ENCODE data around the gene OLIG2.
A peak's percentile ranks its signal among the peaks of the same experiment; 100 is the strongest.

The OLIG2 gene

GRCh38 chr21:32981096-32981495 lies 44.6 kb upstream of the OLIG2 start:
- H3K4me3 ChIP-seq (ENCODE audit: low read length) = no peak overlapping the region
- H3K4ac ChIP-seq (ENCODE audit: low read depth, low read length) = no peak overlapping the region
- no peak overlapping the region for H4K5ac ChIP-seq (ENCODE audit: low read length)
- DNase-seq = no peak
- no peak overlapping the region for H3K23ac ChIP-seq (ENCODE audit: low read length)
- no peak overlapping the region for H2BK5ac ChIP-seq (ENCODE audit: low read length)
- no peak overlapping the region for H3K4me2 ChIP-seq (ENCODE audit: low read length)
- H3K27ac ChIP-seq (ENCODE audit: low read depth, low read length) = no peak overlapping the region
- H3K36me3 ChIP-seq (ENCODE audit: control insufficient read depth, insufficient read depth, low read length) = no peaks in the 10 kb centered on the region
- no peak overlapping the region for H3K56ac ChIP-seq (ENCODE audit: low read length)
- H2BK120ac ChIP-seq (ENCODE audit: low read depth, low read length) = no peak overlapping the region
- H3K4me1 ChIP-seq (ENCODE audit: control insufficient read depth, low read depth, low read length) = no peaks in the 10 kb centered on the region
- no peaks in the 10 kb centered on the region for H3K27me3 ChIP-seq (ENCODE audit: insufficient read depth, low read length, poor library complexity)
- H4K8ac ChIP-seq (ENCODE audit: low read depth, low read length) = no peak overlapping the region
- no peaks in the 10 kb centered on the region for H3K79me1 ChIP-seq (ENCODE audit: low read length)
- no peak overlapping the region for H3K18ac ChIP-seq (ENCODE audit: low read length)
- no peak overlapping the region for H2BK15ac ChIP-seq (replicated peaks; ENCODE audit: low read depth)
- H3K9ac ChIP-seq (ENCODE audit: low read length) = no peak overlapping the region
- no peak overlapping the region for H2AK5ac ChIP-seq (ENCODE audit: low read length)
- WGBS (ENCODE audit: extremely low coverage, insufficient coverage, low lambda C conversion rate) = no CpG with 5 or more reads among the region's 7 CpGs
- H3K79me2 ChIP-seq (ENCODE audit: control insufficient read depth, insufficient read depth, low read length) = no peaks in the 10 kb centered on the region

- Histone ChIP-seq H3K27ac (ENCODE audit: low read depth, low read length) (no peak overlapping the region), H3K79me2 (ENCODE audit: control insufficient read depth, insufficient read depth, low read length) (no peaks in the 10 kb centered on the region), H3K56ac (ENCODE audit: low read length) (no peak overlapping the region), H3K4me1 (ENCODE audit: control insufficient read depth, low read depth, low read length) (no peaks in the 10 kb centered on the region), H3K9ac (ENCODE audit: low read length) (no peak overlapping the region), H3K4ac (ENCODE audit: low read depth, low read length) (no peak overlapping the region), H3K27me3 (ENCODE audit: insufficient read depth, low read length, poor library complexity) (no peaks in the 10 kb centered on the region), H4K5ac (ENCODE audit: low read length) (no peak overlapping the region), H2BK5ac (ENCODE audit: low read length) (no peak overlapping the region), H2AK5ac (ENCODE audit: low read length) (no peak overlapping the region), H3K18ac (ENCODE audit: low read length) (no peak overlapping the region), H2BK120ac (ENCODE audit: low read depth, low read length) (no peak overlapping the region), H3K36me3 (ENCODE audit: control insufficient read depth, insufficient read depth, low read length) (no peaks in the 10 kb centered on the region), H2BK15ac (replicated peaks; ENCODE audit: low read depth) (no peak overlapping the region), H3K23ac (ENCODE audit: low read length) (no peak overlapping the region), H3K79me1 (ENCODE audit: low read length) (no peaks in the 10 kb centered on the region), H4K8ac (ENCODE audit: low read depth, low read length) (no peak overlapping the region), H3K4me2 (ENCODE audit: low read length) (no peak overlapping the region), H3K4me3 (ENCODE audit: low read length) (no peak overlapping the region)
- no peak for DNase-seq
- WGBS (ENCODE audit: extremely low coverage, insufficient coverage, low lambda C conversion rate) = no CpG with 5 or more reads among the region's 6 CpGs
These were observed 35.1 kb upstream of the OLIG2 start for GRCh38 chr21:32990666-32991065.

DNA sequence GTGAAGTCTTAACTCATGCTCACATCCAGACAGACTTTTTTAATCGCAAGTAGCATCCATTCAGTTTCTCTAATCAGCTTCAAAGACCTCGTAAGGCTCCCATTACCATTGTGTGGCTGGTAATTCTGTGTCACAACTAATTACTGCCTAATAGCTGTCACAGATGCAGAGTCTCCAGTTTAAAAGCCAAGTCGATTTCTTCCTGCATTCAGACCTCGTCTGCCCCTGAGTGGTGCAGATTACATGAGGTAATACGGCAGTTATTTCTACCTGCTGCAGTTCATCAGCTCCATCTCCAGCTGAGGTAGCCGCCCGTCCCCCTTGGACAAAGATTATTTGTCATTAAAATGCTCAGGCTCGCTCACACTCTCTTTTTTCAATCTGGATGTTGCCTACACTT lies 34.4 kb upstream of the OLIG2 start:
- Histone ChIP-seq H3K56ac (ENCODE audit: low read length) (no peak overlapping the region), H3K18ac (ENCODE audit: low read length) (no peak overlapping the region), H3K27ac (ENCODE audit: low read depth, low read length) (no peak overlapping the region), H4K8ac (ENCODE audit: low read depth, low read length) (no peak overlapping the region), H2BK120ac (ENCODE audit: low read depth, low read length) (no peak overlapping the region), H3K9ac (ENCODE audit: low read length) (no peak overlapping the region), H3K4ac (ENCODE audit: low read depth, low read length) (no peak overlapping the region), H3K4me2 (ENCODE audit: low read length) (no peak overlapping the region), H2AK5ac (ENCODE audit: low read length) (no peak overlapping the region), H3K4me1 (ENCODE audit: control insufficient read depth, low read depth, low read length) (no peaks in the 10 kb centered on the region), H2BK15ac (replicated peaks; ENCODE audit: low read depth) (no peak overlapping the region), H2BK5ac (ENCODE audit: low read length) (no peak overlapping the region), H4K5ac (ENCODE audit: low read length) (no peak overlapping the region), H3K23ac (ENCODE audit: low read length) (no peak overlapping the region), H3K79me2 (ENCODE audit: control insufficient read depth, insufficient read depth, low read length) (no peaks in the 10 kb centered on the region), H3K79me1 (ENCODE audit: low read length) (no peaks in the 10 kb centered on the region), H3K4me3 (ENCODE audit: low read length) (no peak overlapping the region), H3K36me3 (ENCODE audit: control insufficient read depth, insufficient read depth, low read length) (no peaks in the 10 kb centered on the region), H3K27me3 (ENCODE audit: insufficient read depth, low read length, poor library complexity) (no peaks in the 10 kb centered on the region)
- no CpG with 5 or more reads among the region's 8 CpGs for WGBS (ENCODE audit: extremely low coverage, insufficient coverage, low lambda C conversion rate)
- no peak for DNase-seq

- no peak overlapping the region for H3K4me2 ChIP-seq (ENCODE audit: low read length)
- DNase-seq = no peak
- no peak overlapping the region for H2BK15ac ChIP-seq (replicated peaks; ENCODE audit: low read depth)
- H3K9ac ChIP-seq (ENCODE audit: low read length) = no peak overlapping the region
- no peak overlapping the region for H3K23ac ChIP-seq (ENCODE audit: low read length)
- H3K27me3 ChIP-seq (ENCODE audit: insufficient read depth, low read length, poor library complexity) = no peaks in the 10 kb centered on the region
- no peak overlapping the region for H4K8ac ChIP-seq (ENCODE audit: low read depth, low read length)
- WGBS (ENCODE audit: extremely low coverage, insufficient coverage, low lambda C conversion rate) = no CpG with 5 or more reads among the region's 3 CpGs
- H2BK5ac ChIP-seq (ENCODE audit: low read length) = no peak overlapping the region
- H3K27ac ChIP-seq (ENCODE audit: low read depth, low read length) = no peak overlapping the region
- H3K4me3 ChIP-seq (ENCODE audit: low read length) = no peak overlapping the region
- no peak overlapping the region for H4K5ac ChIP-seq (ENCODE audit: low read length)
- H3K36me3 ChIP-seq (ENCODE audit: control insufficient read depth, insufficient read depth, low read length) = no peaks in the 10 kb centered on the region
- no peak overlapping the region for H2AK5ac ChIP-seq (ENCODE audit: low read length)
- no peak overlapping the region for H3K4ac ChIP-seq (ENCODE audit: low read depth, low read length)
- no peaks in the 10 kb centered on the region for H3K4me1 ChIP-seq (ENCODE audit: control insufficient read depth, low read depth, low read length)
- no peaks in the 10 kb centered on the region for H3K79me2 ChIP-seq (ENCODE audit: control insufficient read depth, insufficient read depth, low read length)
- no peak overlapping the region for H2BK120ac ChIP-seq (ENCODE audit: low read depth, low read length)
- H3K18ac ChIP-seq (ENCODE audit: low read length) = no peak overlapping the region
- H3K79me1 ChIP-seq (ENCODE audit: low read length) = no peaks in the 10 kb centered on the region
- no peak overlapping the region for H3K56ac ChIP-seq (ENCODE audit: low read length)
These were observed 31.8 kb upstream of the OLIG2 start for GRCh38 chr21:32993894-32994293.

DNA sequence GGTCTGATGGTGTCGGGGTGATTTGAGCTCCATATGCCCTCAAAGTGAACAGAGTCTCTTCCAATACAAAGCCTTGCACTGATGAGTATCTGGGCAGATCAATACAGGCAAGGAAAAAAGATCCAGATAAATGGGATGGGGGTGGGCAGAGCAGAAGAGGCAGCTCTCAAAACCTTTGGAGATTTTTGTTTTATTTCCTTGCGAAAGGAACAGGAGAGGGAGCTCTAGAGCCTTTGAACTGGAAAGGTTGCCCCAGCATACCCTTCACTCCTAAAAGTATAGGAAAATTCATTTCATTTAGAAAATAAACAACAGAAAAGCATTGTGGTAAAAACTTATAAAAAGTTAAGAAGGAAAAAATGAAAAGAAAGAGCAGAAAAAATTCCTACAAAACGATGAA lies 31.4 kb upstream of the OLIG2 start:
- H3K36me3 ChIP-seq (ENCODE audit: control insufficient read depth, insufficient read depth, low read length) = no peaks in the 10 kb centered on the region
- no peak overlapping the region for H3K27ac ChIP-seq (ENCODE audit: low read depth, low read length)
- no peaks in the 10 kb centered on the region for H3K27me3 ChIP-seq (ENCODE audit: insufficient read depth, low read length, poor library complexity)
- H3K79me2 ChIP-seq (ENCODE audit: control insufficient read depth, insufficient read depth, low read length) = no peaks in the 10 kb centered on the region
- H2BK15ac ChIP-seq (replicated peaks; ENCODE audit: low read depth) = no peak overlapping the region
- H3K23ac ChIP-seq (ENCODE audit: low read length) = no peak overlapping the region
- H3K9ac ChIP-seq (ENCODE audit: low read length) = no peak overlapping the region
- no peaks in the 10 kb centered on the region for H3K79me1 ChIP-seq (ENCODE audit: low read length)
- H4K5ac ChIP-seq (ENCODE audit: low read length) = no peak overlapping the region
- DNase-seq = peak; percentile 22
- H3K18ac ChIP-seq (ENCODE audit: low read length) = no peak overlapping the region
- no peak overlapping the region for H3K4ac ChIP-seq (ENCODE audit: low read depth, low read length)
- no peak overlapping the region for H2AK5ac ChIP-seq (ENCODE audit: low read length)
- H3K4me1 ChIP-seq (ENCODE audit: control insufficient read depth, low read depth, low read length) = no peaks in the 10 kb centered on the region
- H2BK5ac ChIP-seq (ENCODE audit: low read length) = no peak overlapping the region
- H3K56ac ChIP-seq (ENCODE audit: low read length) = no peak overlapping the region
- H2BK120ac ChIP-seq (ENCODE audit: low read depth, low read length) = no peak overlapping the region
- no CpG with 5 or more reads among the region's 3 CpGs for WGBS (ENCODE audit: extremely low coverage, insufficient coverage, low lambda C conversion rate)
- no peak overlapping the region for H3K4me3 ChIP-seq (ENCODE audit: low read length)
- no peak overlapping the region for H3K4me2 ChIP-seq (ENCODE audit: low read length)
- no peak overlapping the region for H4K8ac ChIP-seq (ENCODE audit: low read depth, low read length)

DNA sequence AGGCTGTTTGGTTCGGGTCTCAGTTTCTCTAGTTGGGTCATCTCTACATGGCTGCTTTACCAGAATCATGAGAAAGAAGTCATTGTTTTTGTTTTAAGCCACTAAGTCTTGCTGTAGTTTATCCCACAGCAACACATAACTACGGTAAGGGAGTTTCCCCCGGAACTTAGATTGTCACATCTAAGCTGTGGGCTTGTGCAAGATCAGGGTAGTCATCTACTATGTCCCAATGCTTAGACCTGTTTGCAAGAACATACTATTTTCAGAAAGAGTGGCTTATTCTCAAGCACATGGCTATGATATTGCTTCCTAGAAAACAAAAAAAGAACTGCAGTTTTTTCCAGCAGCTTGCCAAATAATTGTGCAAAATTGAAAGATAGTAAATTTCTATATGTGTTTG lies 18.0 kb upstream of the OLIG2 start:
- Histone ChIP-seq H3K79me1 (ENCODE audit: low read length) (no peaks in the 10 kb centered on the region), H3K27ac (ENCODE audit: low read depth, low read length) (no peak overlapping the region), H2BK15ac (replicated peaks; ENCODE audit: low read depth) (no peak overlapping the region), H3K18ac (ENCODE audit: low read length) (no peak overlapping the region), H2AK5ac (ENCODE audit: low read length) (no peak overlapping the region), H2BK120ac (ENCODE audit: low read depth, low read length) (no peak overlapping the region), H2BK5ac (ENCODE audit: low read length) (no peak overlapping the region), H3K56ac (ENCODE audit: low read length) (no peak overlapping the region), H4K5ac (ENCODE audit: low read length) (no peak overlapping the region), H3K4ac (ENCODE audit: low read depth, low read length) (no peak overlapping the region), H3K4me3 (ENCODE audit: low read length) (no peak overlapping the region), H3K9ac (ENCODE audit: low read length) (no peak overlapping the region), H3K23ac (ENCODE audit: low read length) (no peak overlapping the region), H3K4me1 (ENCODE audit: control insufficient read depth, low read depth, low read length) (no peaks in the 10 kb centered on the region), H3K36me3 (ENCODE audit: control insufficient read depth, insufficient read depth, low read length) (no peaks in the 10 kb centered on the region), H4K8ac (ENCODE audit: low read depth, low read length) (no peak overlapping the region), H3K4me2 (ENCODE audit: low read length) (no peak overlapping the region), H3K27me3 (ENCODE audit: insufficient read depth, low read length, poor library complexity) (no peaks in the 10 kb centered on the region), H3K79me2 (ENCODE audit: control insufficient read depth, insufficient read depth, low read length) (no peaks in the 10 kb centered on the region)
- WGBS (ENCODE audit: extremely low coverage, insufficient coverage, low lambda C conversion rate) = no CpG with 5 or more reads among the region's 3 CpGs
- no peak for DNase-seq
